Mammary epithelial cell (primary cell): ENCODE results near the gene ZNF333.

Source experiments
- CTCF ChIP-seq, 2 donors: IDR thresholded peaks in 1 of 2; conservative IDR thresholded peaks in 1 of 2; 2 replicates each; pipeline ENCODE4 v1.5.1; 2011 to 2012; ENCODE audit warnings: inconsistent platforms in 2 of 2, low read length in 2 of 2, mild to moderate bottlenecking in 2 of 2, control low read depth in 1 of 2, low read depth in 1 of 2; ENCODE audit not compliant: insufficient read depth in 1 of 2; ENCODE audit errors: extremely low read depth in 1 of 2
- EZH2 ChIP-seq: IDR thresholded peaks from 2 replicates; pipeline ENCODE4 v1.6.1; 2012; ENCODE audit warnings: low read length, inconsistent platforms, borderline replicate concordance

- TF ChIP-seq EZH2 (no peak), CTCF (conservative IDR thresholded peaks at IDR 0.05 in 1 of 2, IDR thresholded peaks at IDR 0.05 in 1 of 2; ENCODE audit: extremely low read depth in 1 of 2, insufficient read depth in 1 of 2, low read depth in 1 of 2, low read length in 2 of 2) (peak in 1 of 2 donors; percentile 45)
Observed at GRCh38 chr19:14686411-14686810, 3.4 kb upstream of the ZNF333 start.
